Ishikawa (cell line): Measurements from ENCODE around the gene REXO5.

Experiments
- CEBPB ChIP-seq: IDR thresholded peaks from 2 replicates; pipeline ENCODE4 v1.6.1; 2012
- CREB1 ChIP-seq: IDR thresholded peaks from 2 replicates; pipeline ENCODE4 v1.6.1; 2012; ENCODE audit warnings: low read depth
- EGR1 ChIP-seq: IDR thresholded peaks from 2 replicates; pipeline ENCODE4 v1.6.1; 2012
- EP300 ChIP-seq: IDR thresholded peaks from 2 replicates; pipeline ENCODE4 v1.6.1; 2012; ENCODE audit warnings: borderline replicate concordance
- FOXM1 ChIP-seq: IDR thresholded peaks from 2 replicates; pipeline ENCODE4 v1.6.1; 2012; ENCODE audit warnings: low read depth, borderline replicate concordance
- NFIC ChIP-seq: IDR thresholded peaks from 2 replicates; pipeline ENCODE4 v1.6.1; 2012
- RAD21 ChIP-seq: IDR thresholded peaks from 2 replicates; pipeline ENCODE4 v1.6.1; 2012; ENCODE audit warnings: low read depth
- TAF1 ChIP-seq: IDR thresholded peaks from 2 replicates; pipeline ENCODE4 v1.6.1; 2012; ENCODE audit warnings: low read depth, mild to moderate bottlenecking
- TCF12 ChIP-seq: IDR thresholded peaks from 2 replicates; pipeline ENCODE4 v1.6.1; 2012; ENCODE audit warnings: low read depth
- TEAD4 ChIP-seq: IDR thresholded peaks from 2 replicates; pipeline ENCODE4 v1.6.1; 2012
- YY1 ChIP-seq: IDR thresholded peaks from 2 replicates; pipeline ENCODE4 v1.6.1; 2012; ENCODE audit warnings: low read depth
- ZBTB7A ChIP-seq: IDR thresholded peaks from 2 replicates; pipeline ENCODE4 v1.6.1; 2012; ENCODE audit warnings: low read depth
- TF ChIP-seq, protein P1 (sequence below): IDR thresholded peaks from 2 replicates; pipeline ENCODE4 v1.6.1; 2012; ENCODE audit warnings: low read depth, mild to moderate bottlenecking
- TF ChIP-seq, protein P2 (sequence below): IDR thresholded peaks from 2 replicates; pipeline ENCODE4 v1.6.1; 2012
- TF ChIP-seq, protein P3 (sequence below): IDR thresholded peaks from 2 replicates; pipeline ENCODE4 v1.6.1; 2012

The REXO5 gene

DNA sequence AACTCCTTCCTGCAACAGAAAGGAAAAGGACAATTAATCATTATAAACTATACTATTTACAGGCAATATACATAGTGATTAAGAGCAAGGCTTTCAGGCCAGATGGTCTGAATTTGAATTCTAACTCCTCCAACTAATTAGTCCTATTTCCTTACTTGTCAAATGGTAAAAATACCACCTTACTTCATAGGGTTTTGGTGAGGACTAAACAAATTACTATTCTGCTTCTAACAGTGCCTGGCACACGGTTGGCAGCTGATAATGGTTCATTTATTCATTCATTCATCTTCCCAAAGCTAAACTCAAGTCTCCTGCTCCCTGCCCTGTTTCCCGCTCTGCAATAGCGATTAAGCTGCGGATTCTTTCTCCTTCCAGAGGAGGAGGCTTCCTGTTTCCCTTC is 54.0 kb downstream of the REXO5 start:
- TF ChIP-seq NFIC (no peak), YY1 (no peak), FOXM1 (no peak), ZBTB7A (no peak), RAD21 (no peak)
- TF ChIP-seq, protein P1, sequence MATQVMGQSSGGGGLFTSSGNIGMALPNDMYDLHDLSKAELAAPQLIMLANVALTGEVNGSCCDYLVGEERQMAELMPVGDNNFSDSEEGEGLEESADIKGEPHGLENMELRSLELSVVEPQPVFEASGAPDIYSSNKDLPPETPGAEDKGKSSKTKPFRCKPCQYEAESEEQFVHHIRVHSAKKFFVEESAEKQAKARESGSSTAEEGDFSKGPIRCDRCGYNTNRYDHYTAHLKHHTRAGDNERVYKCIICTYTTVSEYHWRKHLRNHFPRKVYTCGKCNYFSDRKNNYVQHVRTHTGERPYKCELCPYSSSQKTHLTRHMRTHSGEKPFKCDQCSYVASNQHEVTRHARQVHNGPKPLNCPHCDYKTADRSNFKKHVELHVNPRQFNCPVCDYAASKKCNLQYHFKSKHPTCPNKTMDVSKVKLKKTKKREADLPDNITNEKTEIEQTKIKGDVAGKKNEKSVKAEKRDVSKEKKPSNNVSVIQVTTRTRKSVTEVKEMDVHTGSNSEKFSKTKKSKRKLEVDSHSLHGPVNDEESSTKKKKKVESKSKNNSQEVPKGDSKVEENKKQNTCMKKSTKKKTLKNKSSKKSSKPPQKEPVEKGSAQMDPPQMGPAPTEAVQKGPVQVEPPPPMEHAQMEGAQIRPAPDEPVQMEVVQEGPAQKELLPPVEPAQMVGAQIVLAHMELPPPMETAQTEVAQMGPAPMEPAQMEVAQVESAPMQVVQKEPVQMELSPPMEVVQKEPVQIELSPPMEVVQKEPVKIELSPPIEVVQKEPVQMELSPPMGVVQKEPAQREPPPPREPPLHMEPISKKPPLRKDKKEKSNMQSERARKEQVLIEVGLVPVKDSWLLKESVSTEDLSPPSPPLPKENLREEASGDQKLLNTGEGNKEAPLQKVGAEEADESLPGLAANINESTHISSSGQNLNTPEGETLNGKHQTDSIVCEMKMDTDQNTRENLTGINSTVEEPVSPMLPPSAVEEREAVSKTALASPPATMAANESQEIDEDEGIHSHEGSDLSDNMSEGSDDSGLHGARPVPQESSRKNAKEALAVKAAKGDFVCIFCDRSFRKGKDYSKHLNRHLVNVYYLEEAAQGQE, result no peak

DNA sequence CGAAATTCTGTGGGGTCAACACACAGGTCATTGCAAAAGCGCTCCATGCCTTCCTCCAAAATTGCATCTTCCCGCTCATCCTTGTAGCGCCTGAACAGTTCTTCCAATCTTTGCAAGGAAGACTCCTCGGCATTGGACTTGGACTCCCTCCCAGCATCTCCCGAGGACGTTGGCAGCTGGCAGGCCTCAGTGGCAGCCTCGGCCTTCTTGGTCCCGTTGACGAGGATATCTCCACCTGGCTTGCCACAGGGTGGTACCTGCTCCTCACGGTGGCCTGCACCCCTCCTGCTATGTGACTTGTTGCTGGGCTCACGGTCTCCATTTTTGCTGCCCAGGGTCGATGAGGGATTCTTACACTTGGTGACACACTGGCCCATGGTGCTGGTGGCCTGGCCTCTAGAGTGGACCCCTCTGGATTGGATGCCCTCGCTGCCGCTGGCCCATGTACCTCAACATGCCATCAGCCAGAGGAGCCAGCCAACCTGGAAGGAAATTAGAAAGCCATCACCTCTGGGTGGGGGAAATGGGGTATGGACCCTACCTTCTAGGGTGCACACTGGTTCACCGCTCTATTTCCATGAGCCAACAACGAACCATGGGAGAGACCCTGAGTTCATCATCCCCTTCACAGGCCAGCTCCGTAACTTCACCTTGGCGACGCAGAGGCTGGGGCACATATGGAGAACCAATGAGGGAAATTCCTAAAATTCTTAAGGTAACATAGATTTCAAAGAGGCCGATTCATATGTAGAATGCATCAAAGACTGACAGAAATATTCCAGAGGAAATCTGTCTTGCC is 56.0 kb downstream of the REXO5 start:
- no peak for TF ChIP-seq TAF1
- no peak for TF ChIP-seq RAD21
- TF ChIP-seq CEBPB, result no peak
- TF ChIP-seq YY1, result no peak
- no peak for TF ChIP-seq FOXM1
- TF ChIP-seq, protein P2, sequence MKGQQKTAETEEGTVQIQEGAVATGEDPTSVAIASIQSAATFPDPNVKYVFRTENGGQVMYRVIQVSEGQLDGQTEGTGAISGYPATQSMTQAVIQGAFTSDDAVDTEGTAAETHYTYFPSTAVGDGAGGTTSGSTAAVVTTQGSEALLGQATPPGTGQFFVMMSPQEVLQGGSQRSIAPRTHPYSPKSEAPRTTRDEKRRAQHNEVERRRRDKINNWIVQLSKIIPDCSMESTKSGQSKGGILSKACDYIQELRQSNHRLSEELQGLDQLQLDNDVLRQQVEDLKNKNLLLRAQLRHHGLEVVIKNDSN, result no peak
- TF ChIP-seq EGR1, result no peak
- TF ChIP-seq EP300, result no peak

DNA sequence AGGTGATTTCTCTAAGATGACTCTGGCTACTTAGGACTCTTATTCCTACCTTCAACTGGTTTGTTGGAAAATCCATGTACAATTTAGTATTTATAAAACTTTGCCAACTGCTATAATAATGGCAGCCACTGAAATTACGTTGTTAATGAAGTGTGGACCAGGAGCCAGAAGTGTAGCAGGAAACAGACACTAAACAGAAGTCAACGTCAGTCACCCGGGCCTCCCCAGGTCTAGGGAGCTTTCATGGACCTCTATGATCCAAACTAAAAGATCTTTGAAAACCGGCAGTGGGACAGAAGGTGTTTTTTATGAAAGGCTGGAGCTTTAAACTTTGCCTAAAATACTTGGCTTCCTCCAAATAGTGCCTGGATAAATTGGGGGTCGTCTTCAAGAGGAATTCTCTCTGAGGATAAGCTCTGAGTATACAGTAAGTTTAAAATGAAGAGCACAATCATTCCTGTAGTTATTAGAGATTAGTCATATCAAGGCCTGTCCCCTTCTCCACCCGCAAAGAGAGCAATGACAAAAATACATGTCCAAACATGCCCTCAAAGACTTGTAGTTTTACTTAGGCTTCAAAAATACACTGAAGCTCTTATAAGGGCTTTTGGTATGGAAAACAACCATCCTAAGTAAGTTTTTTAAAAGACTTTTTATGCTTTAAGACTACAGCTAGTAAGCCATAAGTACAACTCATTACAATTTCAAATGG is 59.2 kb downstream of the REXO5 start:
- TF ChIP-seq FOXM1 (no peak), EP300 (no peak), TCF12 (no peak), ZBTB7A (no peak), TAF1 (no peak), YY1 (no peak), TEAD4 (no peak), EGR1 (no peak), RAD21 (no peak), CREB1 (no peak), NFIC (no peak), CEBPB (no peak)
- TF ChIP-seq, protein P1, result no peak
- TF ChIP-seq, protein P3, sequence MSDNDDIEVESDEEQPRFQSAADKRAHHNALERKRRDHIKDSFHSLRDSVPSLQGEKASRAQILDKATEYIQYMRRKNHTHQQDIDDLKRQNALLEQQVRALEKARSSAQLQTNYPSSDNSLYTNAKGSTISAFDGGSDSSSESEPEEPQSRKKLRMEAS, result no peak

DNA sequence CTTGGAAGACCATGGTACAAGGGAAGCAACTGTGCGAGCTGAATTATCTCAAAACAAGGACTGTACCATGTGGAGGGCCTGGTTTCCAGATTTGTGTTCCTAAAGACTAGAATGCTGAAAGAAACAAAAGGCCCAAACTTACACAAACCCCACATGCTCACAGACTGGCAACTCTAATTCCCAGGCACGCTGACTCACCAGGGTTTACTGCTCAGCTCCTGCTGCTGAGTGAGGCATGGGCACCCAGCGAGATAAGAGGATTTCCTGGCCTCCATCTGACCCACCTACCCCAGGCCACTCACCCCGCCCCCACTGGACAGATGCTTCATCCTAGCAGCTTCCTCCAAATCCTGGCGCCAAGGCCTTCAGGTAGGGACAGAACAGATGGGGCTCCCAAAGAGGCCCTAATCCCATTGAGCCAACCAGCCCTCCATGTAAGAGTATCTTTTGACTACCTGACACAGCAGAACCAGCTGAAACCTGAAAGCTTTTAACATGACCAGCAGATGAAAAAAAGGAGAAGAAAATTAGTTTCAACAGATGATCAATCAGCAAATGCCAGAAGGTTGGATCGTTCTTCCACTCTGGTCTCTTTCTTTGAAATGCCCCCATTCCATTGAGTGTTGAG is 59.9 kb downstream of the REXO5 start:
- TF ChIP-seq TAF1 (no peak), TCF12 (no peak), FOXM1 (no peak), ZBTB7A (no peak), RAD21 (no peak), NFIC (no peak), CREB1 (no peak), CEBPB (no peak), YY1 (no peak)
- TF ChIP-seq, protein P3, result no peak
- TF ChIP-seq, protein P1, result no peak
- TF ChIP-seq, protein P2, result no peak
